NOMO-1 treated with DMSO at 0.1 percent for 48 hours (cell line): Measurements from ENCODE around the gene FMNL1.

Experiments
- DNase-seq: peaks from one replicate; lab custom pipeline; 2025; ENCODE audit not compliant: unreplicated experiment; lab: John Stamatoyannopoulos, UW

FMNL1 gene

GRCh38 chr17:45221081-45222013 is at the start of gene FMNL1:
Gene FMNL1 (plus strand): TSS chr17:45221885. CDS start chr17:45222125, 240 bp downstream.
- DNase-seq, result peak; percentile 74

GRCh38 chr17:45172232-45172540 is 49.5 kb upstream of the FMNL1 start:
- DNase-seq, result no peak

GRCh38 chr17:45172541-45173286 is 49.0 kb upstream of the FMNL1 start:
- no peak for DNase-seq

GRCh38 chr17:45175759-45176115 is 45.9 kb upstream of the FMNL1 start:
- no peak for DNase-seq

- DNase-seq, result no peak
These were observed 44.1 kb upstream of the FMNL1 start for GRCh38 chr17:45177563-45177962.

GRCh38 chr17:45184144-45184543 is 37.5 kb upstream of the FMNL1 start:
- no peak for DNase-seq

- no peak for DNase-seq
These were observed 34.8 kb upstream of the FMNL1 start for GRCh38 chr17:45186801-45187354.

GRCh38 chr17:45189009-45189408 is 32.7 kb upstream of the FMNL1 start:
- no peak for DNase-seq

GRCh38 chr17:45190503-45191255 is 31.0 kb upstream of the FMNL1 start:
- DNase-seq, result no peak

- no peak for DNase-seq
These were observed 26.3 kb upstream of the FMNL1 start for GRCh38 chr17:45195424-45195823.

- no peak for DNase-seq
These were observed 24.6 kb upstream of the FMNL1 start for GRCh38 chr17:45197108-45197507.

- DNase-seq, result peak; percentile 74
These were observed 23.9 kb upstream of the FMNL1 start for GRCh38 chr17:45197555-45198334.

- DNase-seq, result peak; percentile 77
These were observed 21.0 kb upstream of the FMNL1 start for GRCh38 chr17:45200701-45201100.

GRCh38 chr17:45201457-45201856 is 20.2 kb upstream of the FMNL1 start:
- no peak for DNase-seq

- DNase-seq, result peak; percentile 87
These were observed 19.8 kb upstream of the FMNL1 start for GRCh38 chr17:45201880-45202279.

GRCh38 chr17:45218895-45219661 is 2.6 kb upstream of the FMNL1 start:
- peak; percentile 65 for DNase-seq

- DNase-seq, result no peak
These were observed 1.6 kb upstream of the FMNL1 start for GRCh38 chr17:45220079-45220478.

- no peak for DNase-seq
These were observed 266 bp downstream of the FMNL1 start for GRCh38 chr17:45222014-45222288.

- DNase-seq, result no peak
These were observed 757 bp downstream of the FMNL1 start for GRCh38 chr17:45222289-45222995.
